GM19023 (cell line): ENCODE results near the gene FAXDC2.

ENCODE experiments used
- ATAC-seq: cut with Tn5 transposase; IDR thresholded peaks from one replicate; pipeline ENCODE4 v1.9.1; 2021; ENCODE audit warnings: mild to moderate bottlenecking, moderate library complexity; ENCODE audit not compliant: unreplicated experiment

Gene FAXDC2

GRCh38 chr5:154801083-154801482 lies 49.3 kb downstream of the FAXDC2 start:
- ATAC-seq = no peak

GRCh38 chr5:154800582-154800981 lies 49.8 kb downstream of the FAXDC2 start:
- ATAC-seq = no peak

GRCh38 chr5:154797762-154798161 lies 52.6 kb downstream of the FAXDC2 start:
- no peak for ATAC-seq

GRCh38 chr5:154795235-154795596 lies 55.2 kb downstream of the FAXDC2 start:
- ATAC-seq = no peak

GRCh38 chr5:154794525-154795234 lies 55.7 kb downstream of the FAXDC2 start:
- no peak for ATAC-seq

- no peak for ATAC-seq
Measured at GRCh38 chr5:154793599-154794524, 56.5 kb downstream of the FAXDC2 start.

GRCh38 chr5:154791535-154791934 lies 58.9 kb downstream of the FAXDC2 start:
- peak; percentile 77 for ATAC-seq

GRCh38 chr5:154788212-154788611 lies 62.2 kb downstream of the FAXDC2 start:
- ATAC-seq = no peak

GRCh38 chr5:154786414-154786813 lies 64.0 kb downstream of the FAXDC2 start:
- ATAC-seq = no peak

GRCh38 chr5:154784856-154785255 lies 65.5 kb downstream of the FAXDC2 start:
- ATAC-seq = no peak

GRCh38 chr5:154783774-154784460 lies 66.5 kb downstream of the FAXDC2 start:
- ATAC-seq = peak; percentile 62

GRCh38 chr5:154782812-154783592 lies 67.4 kb downstream of the FAXDC2 start:
- no peak for ATAC-seq

GRCh38 chr5:154782326-154782725 lies 68.1 kb downstream of the FAXDC2 start:
- no peak for ATAC-seq

GRCh38 chr5:154780128-154780527 lies 70.3 kb downstream of the FAXDC2 start:
- ATAC-seq = no peak

GRCh38 chr5:154779105-154779504 lies 71.3 kb downstream of the FAXDC2 start:
- no peak for ATAC-seq

- no peak for ATAC-seq
Measured at GRCh38 chr5:154778534-154778933, 71.9 kb downstream of the FAXDC2 start.

- no peak for ATAC-seq
Measured at GRCh38 chr5:154776167-154776566, 74.2 kb downstream of the FAXDC2 start.

GRCh38 chr5:154773326-154773725 lies 77.1 kb downstream of the FAXDC2 start:
- no peak for ATAC-seq

- ATAC-seq = no peak
Measured at GRCh38 chr5:154771383-154771901, 79.0 kb downstream of the FAXDC2 start.

- ATAC-seq = no peak
Measured at GRCh38 chr5:154770111-154770510, 80.3 kb downstream of the FAXDC2 start.
